GM21381 (cell line): ENCODE results near the gene ZNF560.
A peak's percentile ranks its signal among the peaks of the same experiment; 100 is the strongest.
"Not testable (repeated sequence)": the region's sequence is repeated elsewhere in the genome, so short reads cannot be mapped to it uniquely, and the experiment has no call there.

Experiments used
- ATAC-seq: cut with Tn5 transposase; IDR thresholded peaks from one replicate; pipeline ENCODE4 v1.9.1; 2021; ENCODE audit warnings: mild to moderate bottlenecking, moderate library complexity; ENCODE audit not compliant: unreplicated experiment

ZNF560 gene

DNA sequence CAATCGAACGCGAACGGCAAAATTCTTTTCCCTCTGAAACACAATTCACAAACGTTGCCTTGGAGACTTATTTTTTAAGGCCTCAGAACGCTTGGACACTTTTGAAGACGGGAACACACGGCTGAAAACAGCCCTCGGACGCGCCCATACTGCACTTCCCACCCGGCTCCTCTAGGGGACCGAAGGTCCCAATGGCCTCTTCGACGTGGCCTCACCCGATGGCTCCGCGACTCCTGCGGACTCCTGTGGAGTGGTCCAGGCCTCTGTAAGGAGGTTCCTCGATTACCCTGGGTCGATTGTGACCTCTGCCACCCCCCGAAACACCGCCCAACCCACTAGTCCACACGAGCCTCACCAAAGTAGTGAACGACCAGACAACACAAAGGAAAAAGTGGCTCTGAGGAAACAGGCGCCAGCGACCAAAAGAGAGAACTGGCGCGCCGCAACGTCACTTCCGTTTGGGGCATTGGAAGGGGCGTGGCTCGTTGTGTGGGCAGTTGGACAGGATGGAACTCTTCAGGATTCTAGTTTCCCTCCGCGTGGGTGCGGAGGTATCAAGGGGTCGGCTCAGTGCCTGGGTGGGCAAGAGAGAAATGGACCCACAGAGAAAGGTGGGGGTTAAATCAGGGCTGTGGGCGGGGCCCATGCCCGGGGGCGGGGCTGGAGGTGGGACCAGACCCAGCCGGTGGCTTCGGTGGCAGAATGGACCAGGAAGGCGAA, at the start of gene ZNF560:
Gene ZNF560 (minus strand): TSS at position 434 of the 720 bp plus-strand sequence. CDS start 23,303 bp downstream, outside the sequence.
- no peak for ATAC-seq

DNA sequence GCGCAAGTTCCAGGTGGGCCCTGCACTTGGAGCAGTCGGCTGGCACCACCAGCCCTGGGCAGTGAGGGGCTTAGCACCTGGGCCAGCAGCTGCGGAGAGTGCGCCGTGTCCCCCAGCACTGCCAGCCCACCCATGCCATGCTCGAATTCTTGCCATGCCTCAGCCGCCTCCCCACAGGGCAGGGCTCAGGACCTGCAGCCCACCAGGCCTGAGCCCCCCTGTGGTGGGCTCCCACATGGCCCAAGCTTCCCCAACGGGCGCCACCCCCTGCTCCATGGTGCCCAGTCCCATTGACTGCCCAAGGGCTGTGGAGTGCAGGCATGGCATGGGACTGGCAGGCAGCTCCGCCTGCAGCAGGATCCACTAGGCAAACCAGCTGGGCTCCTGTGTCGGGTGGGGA, 49.5 kb upstream of the ZNF560 start:
- no peak for ATAC-seq

DNA sequence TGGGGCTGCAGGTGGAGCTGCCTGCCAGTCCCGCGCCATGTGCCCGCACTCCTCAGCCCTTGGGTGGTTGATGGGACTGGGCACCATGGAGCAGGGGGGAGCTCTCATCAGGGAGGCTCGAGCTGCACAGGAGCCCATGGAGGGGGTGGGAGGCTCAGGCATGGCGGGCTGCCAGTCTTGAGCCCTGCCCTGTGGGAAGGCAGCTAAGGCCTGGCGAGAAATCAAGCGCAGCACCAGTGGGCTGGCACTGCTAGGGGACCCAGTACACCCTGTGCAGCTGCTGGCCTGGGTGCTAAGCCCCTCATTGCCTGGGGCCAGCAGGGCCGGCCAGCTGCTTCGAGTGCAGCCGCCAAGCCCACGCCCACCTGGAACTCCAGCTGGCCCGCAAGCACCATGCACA, 42.9 kb upstream of the ZNF560 start:
- ATAC-seq, result not testable (repeated sequence)

DNA sequence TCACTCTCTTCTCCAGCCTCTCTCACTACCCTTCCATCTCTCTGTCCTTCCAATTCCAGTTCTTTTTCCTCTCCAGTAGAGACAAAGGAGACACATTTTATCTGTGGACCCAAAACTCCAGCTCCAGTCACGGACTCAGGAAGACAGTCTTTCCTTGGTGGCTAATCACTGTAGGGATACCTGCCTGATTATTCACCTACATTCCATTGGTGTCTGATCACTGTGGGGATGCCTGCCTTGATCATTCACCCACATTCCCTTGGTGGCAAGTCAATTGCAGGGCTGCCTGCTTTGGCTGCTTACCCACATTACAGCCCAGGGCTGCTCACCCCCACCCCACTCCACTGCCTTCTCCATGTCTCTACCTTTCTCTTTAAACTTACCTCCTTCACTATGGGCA, 41.5 kb upstream of the ZNF560 start:
- not testable (repeated sequence) for ATAC-seq

DNA sequence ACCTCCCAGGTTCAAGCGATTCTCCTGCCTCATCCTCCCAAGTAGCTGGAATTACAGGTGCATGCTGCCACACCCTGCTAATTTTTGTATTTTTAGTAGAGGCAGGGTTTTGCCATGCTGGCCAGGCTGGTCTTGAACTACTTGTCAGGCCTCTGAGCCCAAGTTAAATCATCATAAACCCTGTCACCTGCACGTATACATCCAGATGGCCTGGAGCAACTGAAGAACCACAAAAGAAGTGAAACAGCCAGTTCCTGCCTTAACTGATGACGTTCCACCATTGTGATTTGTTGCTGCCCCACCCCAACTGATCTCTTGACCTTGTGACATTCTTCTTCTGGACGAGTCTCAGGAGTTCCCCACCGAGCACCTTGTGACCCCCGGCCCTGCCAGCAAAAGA, 40.8 kb upstream of the ZNF560 start:
- not testable (repeated sequence) for ATAC-seq

DNA sequence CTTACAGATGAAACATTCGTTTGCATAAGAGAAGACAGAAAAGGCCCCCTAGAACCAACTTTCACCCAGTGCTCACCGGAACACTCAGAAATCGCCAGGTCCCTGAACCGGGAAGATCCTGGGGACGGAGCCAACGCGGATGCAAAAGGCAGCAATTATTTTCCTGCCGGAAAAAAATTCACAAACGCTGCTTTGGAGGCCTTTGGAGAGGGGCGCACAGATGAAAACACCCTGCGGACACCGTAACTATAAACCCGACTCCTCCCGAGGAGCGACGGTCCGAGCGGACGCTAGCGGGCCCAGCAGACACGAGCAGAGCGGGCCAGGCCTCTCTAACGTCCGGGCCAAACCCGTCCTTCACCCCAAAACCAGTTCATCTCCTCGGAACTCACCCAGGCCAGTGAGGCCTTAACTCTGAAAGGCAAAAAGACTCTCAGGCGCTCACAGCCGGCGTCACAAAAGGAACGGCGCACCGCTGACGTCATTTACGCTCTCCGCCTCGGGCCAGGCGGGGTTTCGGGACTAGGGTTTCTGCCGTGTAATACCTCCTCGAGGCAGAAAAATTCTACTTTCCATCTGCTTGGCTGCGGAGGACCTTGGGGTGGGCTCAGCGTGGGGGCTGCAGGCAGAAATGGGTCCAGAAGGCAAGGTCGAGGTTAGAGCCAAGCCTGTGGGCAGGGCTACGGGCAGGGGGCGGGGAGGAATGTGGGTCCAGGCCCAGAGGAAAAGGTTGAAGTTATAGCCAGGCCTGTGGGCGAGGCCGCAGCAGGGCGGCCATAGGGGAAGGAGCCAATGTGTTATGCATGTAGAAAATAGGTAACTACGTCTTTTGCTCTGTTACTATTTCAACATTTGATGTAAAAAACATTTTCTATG, 40.0 kb upstream of the ZNF560 start, which contains the start of gene ZNF426:
Gene ZNF426 (minus strand): TSS at position 463 of the 876 bp plus-strand sequence. CDS start 2,413 bp downstream, outside the sequence.
- peak; percentile 68 for ATAC-seq

DNA sequence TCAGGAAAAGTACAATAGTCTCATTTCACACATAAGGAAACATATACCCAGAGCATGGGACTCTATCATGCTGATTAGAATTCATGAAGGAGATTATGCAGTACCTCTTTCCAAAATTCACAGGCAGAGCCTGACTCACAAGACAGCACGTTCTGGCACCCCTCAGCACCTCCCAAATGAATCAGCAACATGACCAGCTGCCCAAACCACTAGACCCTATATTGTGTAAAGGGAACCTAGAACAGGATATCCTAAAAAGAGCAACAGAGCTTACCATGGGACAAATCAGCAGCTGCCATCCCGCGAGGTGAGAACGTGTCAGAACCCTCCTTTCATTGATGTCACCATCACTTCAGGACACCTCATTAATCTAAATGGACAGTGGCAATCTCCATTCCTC, 37.5 kb upstream of the ZNF560 start:
- no peak for ATAC-seq

DNA sequence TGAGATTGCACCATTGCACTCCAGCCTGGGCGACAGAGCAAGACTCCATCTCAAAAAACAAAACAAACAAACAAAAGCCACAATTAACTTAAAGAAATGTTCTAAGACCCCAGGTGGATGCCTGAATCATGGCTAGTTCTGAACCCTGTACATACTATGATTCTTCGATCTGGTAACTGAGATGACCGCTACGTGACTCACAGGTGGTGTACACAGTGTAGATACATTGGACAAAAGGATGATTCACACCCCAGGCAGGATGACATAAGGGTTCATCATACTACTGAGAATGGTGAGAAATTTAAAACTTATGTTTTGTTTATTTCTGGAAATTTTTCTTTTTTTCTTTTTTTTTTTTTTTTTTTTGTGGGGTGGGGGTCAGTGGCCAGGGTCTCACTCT, 33.5 kb upstream of the ZNF560 start:
- no peak for ATAC-seq

DNA sequence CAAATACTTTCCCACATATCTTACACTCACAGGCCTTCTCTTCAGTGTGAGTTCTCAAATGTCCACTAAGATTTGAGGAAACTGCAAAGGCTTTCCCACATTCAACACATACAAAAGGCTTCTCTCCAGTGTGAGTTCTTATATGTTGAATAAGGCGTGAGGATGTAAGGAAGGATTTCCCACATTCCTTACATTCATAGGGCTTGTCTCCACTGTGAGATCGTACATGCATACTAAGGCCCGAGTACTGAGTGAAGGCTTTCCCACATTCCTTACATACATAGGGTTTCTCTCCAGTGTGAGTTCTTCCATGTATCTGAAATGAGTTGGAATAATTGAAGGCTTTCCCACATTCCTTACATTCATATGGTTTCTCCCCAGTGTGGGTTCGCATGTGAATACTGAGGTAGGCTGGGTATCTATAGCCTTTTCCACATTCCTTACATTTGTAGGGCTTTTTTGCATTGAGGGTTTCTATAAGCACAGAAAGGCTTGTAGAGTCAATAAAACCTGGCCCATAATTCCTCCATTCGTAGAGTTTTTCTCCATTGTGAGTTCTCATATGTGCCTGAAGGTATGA, 30.4 kb upstream of the ZNF560 start:
- no peak for ATAC-seq

DNA sequence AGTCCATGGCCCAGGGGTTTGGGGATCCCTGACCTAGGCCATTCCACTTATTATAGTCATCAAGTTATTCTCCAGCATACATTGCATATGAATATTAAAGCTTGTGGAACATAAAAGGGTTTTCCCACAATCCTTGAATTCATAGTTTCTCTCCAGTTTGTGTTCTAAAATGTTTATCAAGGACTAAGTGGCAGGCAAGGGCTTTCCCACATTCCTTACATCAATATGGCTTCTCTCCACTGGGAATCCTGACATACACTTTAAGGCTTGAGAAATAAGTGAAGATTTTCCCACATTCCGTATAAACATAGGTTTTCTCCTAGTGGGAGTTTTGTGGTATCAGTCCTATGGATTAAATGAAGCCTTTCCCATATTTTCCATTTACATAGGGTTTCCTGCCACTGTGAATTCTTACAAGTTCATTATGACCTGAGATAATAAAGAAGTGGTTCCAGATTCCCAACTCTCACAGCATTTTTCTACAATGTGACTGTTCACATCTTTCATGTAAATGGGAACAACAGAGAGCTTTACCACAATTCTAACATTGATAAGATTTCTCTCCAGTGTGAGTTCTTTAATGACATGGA, 25.6 kb upstream of the ZNF560 start:
- ATAC-seq, result no peak

DNA sequence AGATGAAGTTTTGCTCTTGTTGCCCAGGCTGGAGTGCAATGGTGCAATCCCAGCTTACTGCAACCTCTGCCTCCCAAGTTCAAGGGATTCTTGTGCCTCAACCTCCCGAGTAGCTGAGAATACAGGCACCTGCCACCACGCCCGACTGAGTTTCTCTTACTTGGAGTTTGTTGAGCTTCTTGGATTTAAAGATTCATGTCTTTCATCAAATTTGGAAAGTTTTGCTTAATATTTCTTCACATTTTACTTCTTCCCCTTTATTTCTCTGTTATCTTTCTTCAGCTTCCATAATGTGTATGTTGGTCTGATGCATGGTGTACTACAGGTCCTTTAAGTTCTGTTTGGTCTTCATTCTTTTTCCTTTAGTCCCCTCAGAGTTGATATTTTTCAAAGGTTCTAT, 8.9 kb upstream of the ZNF560 start:
- ATAC-seq, result no peak

DNA sequence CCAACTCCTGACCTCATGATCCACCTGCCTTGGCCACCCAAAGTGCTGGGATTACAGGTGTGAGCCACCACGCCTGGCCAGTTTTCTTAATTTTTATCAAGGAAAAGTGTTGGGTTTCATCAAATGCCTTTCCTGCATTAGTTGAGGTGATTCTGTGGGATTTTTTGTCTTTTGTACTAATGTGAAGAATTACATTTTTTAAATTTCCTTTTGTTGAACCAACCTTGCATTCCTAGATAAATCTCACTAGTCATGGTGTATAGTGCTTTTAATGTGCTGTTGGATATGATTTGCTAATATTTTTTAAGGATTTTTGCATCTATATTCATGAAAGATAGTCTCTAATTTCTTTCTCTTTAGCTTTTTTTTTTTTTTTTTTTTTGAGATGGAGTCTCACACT, 2.4 kb upstream of the ZNF560 start:
- ATAC-seq, result no peak

DNA sequence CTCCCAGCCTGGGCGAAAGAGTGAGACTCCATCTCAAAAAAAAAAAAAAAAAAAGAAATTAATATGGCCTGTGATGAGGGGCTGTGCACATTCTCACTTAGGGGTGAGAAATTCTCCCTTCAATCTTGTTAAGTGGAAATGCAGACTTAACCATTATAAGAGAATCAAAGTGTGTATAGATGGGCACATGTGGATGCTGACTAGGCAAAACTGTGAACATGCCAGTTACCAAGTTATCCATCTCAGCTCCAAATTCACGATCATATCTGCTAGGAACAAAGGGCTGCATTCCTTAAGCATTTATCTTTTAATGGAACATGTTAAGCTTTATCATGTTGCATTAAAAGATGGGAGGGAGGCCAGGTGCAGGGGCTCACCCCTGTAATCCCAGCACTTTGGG, 4.3 kb downstream of the ZNF560 start:
- ATAC-seq, result no peak

DNA sequence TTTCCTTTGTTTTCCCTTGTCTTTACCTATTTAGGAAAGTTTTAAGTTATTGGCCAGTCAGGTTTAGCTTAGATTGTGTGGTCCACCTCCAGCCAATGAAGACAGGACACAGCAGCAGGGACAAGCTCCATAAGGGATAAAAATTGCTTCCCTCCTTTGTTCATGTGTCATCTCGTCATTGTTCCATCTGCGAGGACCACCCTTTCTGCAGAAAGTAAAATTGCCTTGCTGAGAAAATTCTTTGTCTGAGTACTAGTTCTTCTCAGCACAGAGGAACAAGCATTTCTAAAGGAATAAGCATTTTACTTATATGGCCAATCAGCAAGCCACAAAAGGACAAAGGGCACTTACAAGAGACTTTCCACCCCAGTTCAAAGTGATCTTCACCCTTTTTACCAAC, 11.4 kb downstream of the ZNF560 start:
- ATAC-seq, result no peak

DNA sequence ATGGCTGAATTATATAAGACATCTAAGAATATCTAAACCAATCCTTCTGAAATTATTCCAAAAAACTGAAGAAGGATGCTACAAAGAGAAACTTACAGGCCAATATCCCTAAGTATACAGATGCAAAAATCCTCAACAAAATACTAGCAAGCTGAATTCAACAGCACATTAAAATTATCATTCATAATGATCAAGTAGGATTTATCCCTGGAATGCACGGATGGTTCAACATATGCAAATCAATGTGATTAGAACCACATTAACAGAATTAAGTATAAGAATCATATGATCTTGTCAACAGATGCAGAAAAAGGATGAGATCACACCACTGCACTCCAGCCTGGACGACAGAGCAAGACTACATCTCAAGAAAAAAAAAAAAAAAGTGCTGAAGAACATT, 13.3 kb downstream of the ZNF560 start:
- no peak for ATAC-seq

DNA sequence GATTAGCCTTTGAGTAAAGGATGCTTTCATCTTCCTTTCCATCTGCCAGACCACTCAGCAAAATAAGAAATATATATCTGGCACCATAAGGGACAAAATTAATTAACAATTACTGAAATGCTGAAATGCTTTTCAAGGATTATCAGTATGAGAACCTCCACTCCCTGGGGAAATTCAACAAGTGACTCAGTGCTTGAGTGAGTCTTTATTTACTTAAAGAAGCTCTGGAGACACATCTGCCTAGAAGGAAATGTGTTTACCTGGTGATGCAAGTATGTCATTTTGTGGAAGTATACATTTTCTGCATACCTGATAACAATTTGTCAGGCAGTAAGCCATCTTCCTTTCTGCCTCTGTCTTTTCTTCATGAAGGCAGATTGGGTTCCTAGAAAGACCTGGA, 23.4 kb downstream of the ZNF560 start:
- no peak for ATAC-seq

DNA sequence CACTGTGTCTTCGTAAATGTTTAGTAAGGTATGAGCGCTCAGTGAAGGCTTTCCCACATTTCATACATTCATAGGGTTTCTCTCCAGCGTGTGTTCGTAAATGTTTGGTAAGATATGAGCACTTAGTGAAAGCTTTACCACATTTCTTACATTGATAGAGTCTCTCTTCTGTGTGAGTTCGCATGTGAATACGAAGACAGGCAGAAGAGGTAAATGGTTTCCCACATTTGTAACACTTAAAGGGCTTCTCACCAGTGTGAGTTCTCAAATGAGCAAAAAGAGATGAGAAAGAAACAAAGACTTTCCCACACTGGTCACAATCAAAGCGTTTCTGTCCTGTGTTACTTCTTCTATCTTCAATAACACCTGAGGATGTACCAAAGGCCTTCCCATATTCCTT, 31.3 kb downstream of the ZNF560 start:
- no peak for ATAC-seq

DNA sequence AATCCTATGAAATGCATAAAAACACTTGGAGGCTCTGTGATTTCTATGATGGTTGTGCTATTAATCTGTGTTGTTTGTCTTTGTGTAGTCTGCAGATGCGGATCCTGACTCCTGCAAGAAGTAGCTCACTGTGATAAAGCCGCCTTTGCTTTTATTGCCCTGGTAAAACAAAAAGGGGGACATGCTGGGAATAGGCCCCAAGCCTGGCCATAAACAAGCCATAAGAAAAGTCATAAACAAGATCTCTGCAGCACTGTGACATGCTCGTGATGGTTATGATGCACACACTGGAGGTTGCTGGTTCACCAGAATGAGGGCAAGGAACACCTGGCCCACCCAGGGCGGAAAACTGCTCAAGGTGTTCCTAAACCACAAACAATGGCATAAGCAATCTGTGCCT, 36.5 kb downstream of the ZNF560 start:
- no peak for ATAC-seq

DNA sequence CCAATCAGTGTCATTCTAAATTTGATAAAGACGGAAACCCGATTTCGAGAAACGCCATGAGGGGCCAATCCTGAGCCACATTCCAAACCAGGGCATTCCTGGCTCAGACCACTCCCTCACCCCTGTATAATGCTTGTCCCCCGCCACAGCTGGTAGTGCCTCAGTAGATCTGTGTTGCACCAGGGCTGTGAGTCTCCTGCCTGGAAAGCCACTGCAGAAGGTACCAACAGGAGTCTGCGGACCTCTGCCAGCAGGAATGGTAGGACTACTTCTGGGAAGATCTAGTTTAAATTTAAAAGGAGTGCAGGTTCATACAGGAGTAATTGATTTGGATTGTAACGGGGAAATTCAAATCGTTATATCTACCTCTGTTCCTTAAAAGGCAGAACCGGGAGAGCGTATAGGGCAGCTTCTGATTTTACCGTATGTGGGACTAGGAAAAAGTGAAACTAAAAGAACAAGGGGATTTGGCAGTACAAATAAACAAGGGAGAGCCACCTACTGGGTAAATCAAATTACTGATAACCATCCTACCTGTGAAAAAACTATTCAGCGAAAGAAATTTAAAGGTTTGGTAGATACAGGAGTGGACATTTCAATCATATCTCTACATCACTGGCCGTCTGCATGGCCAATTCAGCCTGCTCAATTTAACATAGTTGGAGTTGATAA, 42.3 kb downstream of the ZNF560 start:
- ATAC-seq, result no peak

DNA sequence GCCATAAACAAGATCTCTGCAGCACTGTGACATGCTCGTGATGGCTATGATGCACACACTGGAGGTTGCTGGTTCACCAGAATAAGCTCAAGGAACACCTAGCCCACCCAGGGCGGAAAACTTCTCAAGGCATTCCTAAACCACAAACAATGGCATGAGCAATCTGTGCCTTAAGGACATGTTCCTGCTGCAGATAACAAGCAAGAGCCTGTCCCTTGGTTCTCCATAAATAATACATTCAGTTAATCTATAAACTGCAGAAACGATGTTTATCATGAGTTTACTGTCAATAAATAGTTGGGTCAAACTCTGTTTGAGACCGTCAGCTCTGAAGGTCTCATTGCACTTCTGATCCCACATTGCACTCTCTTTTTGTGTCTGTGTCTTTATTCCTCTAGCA, 44.5 kb downstream of the ZNF560 start:
- ATAC-seq, result no peak

DNA sequence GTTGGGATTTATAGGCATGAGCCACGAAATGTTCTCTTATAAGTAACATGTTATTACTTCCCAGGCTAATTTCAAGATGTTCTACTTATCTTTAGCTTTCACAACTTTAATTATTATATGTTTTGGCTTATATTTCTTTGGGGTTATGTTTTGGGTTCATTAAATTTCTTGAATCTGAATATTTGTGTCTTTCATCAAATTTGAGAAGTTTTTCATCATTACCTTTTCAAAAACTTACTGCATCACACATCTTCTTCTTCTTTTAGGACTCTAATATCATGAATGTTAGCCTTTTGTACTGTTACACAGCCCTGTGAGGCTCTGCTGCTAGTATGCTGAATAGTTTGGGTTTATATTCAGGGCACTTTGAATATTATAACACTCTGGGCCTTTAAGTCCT, 53.4 kb downstream of the ZNF560 start:
- ATAC-seq, result no peak
